Activated CD4-positive, alpha-beta T cell treated with anti-CD3 and anti-CD28 coated beads, Interleukin-2, amount 50 U/mL, for 16 hours (primary cell): ENCODE measurements around the gene DAD1.

Experiments used
- DNase-seq: peaks from one replicate; pipeline ENCODE4 v3.0.0-alpha.2; 2020

DAD1 gene

DNA sequence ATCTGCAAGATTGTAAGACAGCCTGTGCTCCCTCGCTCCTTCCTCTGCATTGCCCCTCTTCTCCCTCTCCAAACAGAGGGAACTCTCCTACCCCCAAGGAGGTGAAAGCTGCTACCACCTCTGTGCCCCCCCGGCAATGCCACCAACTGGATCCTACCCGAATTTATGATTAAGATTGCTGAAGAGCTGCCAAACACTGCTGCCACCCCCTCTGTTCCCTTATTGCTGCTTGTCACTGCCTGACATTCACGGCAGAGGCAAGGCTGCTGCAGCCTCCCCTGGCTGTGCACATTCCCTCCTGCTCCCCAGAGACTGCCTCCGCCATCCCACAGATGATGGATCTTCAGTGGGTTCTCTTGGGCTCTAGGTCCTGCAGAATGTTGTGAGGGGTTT lies 37.4 kb downstream of the DAD1 start:
- no peak for DNase-seq

- peak; percentile 96 for DNase-seq
Observed at GRCh38 chr14:22549981-22550673, 38.9 kb downstream of the DAD1 start.

DNA sequence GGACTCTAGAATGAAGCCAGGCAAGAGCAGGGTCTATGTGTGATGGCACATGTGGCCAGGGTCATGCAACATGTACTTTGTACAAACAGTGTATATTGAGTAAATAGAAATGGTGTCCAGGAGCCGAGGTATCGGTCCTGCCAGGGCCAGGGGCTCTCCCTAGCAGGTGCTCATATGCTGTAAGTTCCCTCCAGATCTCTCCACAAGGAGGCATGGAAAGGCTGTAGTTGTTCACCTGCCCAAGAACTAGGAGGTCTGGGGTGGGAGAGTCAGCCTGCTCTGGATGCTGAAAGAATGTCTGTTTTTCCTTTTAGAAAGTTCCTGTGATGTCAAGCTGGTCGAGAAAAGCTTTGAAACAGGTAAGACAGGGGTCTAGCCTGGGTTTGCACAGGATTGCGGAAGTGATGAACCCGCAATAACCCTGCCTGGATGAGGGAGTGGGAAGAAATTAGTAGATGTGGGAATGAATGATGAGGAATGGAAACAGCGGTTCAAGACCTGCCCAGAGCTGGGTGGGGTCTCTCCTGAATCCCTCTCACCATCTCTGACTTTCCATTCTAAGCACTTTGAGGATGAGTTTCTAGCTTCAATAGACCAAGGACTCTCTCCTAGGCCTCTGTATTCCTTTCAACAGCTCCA lies 39.6 kb downstream of the DAD1 start:
- DNase-seq, result peak; percentile 33

- DNase-seq, result no peak
Observed at GRCh38 chr14:22547948-22548750, 40.9 kb downstream of the DAD1 start.

DNA sequence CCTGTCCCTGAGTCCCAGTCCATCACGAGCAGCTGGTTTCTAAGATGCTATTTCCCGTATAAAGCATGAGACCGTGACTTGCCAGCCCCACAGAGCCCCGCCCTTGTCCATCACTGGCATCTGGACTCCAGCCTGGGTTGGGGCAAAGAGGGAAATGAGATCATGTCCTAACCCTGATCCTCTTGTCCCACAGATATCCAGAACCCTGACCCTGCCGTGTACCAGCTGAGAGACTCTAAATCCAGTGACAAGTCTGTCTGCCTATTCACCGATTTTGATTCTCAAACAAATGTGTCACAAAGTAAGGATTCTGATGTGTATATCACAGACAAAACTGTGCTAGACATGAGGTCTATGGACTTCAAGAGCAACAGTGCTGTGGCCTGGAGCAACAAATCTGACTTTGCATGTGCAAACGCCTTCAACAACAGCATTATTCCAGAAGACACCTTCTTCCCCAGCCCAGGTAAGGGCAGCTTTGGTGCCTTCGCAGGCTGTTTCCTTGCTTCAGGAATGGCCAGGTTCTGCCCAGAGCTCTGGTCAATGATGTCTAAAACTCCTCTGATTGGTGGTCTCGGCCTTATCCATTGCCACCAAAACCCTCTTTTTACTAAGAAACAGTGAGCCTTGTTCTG lies 41.6 kb downstream of the DAD1 start:
- DNase-seq, result peak; percentile 33

- no peak for DNase-seq
Observed at GRCh38 chr14:22546722-22547071, 42.3 kb downstream of the DAD1 start.

DNA sequence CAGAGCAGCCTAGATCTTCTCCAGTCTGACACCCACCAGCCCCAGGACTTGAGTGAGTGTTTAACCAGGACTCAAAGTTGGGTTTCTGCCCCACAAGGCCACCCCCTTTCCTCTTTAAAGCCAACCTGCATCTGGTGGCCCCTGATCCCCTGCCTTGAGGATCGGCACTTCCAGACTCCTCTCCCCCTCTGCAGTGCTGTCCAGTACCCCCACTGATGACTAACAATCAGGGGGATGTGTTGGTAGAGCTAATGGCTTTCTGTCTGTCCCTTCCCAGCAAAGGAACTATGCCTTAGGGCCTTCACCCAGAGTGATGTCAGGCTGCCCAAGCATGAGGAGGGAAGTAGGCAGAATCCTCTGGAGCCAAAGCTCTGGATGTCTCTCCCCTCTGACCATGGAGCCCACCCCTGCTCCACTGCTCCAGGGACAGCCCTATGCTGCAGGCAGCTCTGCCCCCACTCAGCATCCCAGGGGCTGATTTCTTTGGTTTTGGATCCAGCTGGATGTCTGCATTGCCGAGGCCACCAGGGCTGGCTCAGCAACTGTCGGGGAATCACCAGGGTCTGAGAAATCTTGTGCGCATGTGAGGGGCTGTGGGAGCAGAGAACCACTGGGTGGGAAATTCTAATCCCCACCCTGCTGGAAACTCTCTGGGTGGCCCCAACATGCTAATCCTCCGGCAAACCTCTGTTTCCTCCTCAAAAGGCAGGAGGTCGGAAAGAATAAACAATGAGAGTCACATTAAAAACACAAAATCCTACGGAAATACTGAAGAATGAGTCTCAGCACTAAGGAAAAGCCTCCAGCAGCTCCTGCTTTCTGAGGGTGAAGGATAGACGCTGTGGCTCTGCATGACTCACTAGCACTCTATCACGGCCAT lies 42.9 kb downstream of the DAD1 start:
- DNase-seq, result peak; percentile 43

- DNase-seq, result no peak
Observed at GRCh38 chr14:22544881-22545420, 44.1 kb downstream of the DAD1 start.

DNA sequence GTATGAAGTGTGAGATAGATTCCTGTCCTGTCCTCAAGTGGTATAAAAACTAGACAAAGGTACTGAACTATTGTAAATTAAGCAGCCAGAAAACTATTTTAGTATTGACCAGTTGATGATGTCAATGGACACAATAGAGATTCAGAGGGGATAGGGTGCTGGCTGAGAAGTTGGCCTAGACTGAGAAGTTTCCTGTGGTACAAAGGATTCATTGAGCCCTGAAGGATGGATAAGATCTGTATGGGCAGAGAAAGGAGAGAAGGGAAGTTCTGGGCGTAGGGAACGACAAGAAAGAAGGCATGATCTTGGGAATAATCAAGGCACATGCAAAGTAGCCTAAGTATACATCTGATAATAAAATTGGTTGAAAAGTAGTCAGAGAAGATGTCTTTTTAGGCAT lies 44.6 kb downstream of the DAD1 start:
- no peak for DNase-seq

DNA sequence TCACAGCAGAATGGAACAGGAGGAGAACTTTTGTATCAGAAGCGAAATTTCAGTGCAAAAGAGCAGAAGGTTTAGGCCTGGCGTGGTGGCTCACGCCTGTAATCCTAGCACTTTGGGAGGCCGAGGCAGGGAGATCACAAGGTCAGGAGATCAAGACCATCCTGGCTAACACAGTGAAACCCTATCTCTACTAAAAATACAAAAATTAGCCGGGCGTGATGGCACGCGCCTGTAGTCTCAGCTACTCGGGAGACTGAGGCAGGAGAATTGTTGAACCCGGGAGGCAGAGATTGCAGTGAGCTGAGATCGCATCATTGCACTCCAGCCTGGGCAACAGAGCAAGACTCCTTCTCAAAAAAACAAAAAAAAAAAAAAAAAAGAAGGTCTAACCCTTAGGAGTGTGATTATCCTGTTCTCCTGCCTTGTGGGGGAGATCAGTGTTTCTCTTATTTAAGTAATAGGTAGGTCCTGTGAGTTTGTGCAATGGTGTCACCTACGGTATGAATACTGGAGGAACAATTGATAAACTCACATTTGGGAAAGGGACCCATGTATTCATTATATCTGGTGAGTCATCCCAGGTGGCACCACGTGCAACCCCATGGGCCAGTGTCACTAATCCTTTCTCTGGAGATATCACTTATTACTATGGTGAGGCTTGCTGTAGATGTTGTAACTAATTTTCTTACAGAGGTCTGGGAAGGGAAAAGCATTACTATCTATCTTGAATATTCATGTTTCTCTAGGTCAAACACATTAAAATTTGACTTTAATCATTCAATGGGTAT lies 45.3 kb downstream of the DAD1 start:
- peak; percentile 60 for DNase-seq

- no peak for DNase-seq
Observed at GRCh38 chr14:22542360-22542759, 46.7 kb downstream of the DAD1 start.

DNA sequence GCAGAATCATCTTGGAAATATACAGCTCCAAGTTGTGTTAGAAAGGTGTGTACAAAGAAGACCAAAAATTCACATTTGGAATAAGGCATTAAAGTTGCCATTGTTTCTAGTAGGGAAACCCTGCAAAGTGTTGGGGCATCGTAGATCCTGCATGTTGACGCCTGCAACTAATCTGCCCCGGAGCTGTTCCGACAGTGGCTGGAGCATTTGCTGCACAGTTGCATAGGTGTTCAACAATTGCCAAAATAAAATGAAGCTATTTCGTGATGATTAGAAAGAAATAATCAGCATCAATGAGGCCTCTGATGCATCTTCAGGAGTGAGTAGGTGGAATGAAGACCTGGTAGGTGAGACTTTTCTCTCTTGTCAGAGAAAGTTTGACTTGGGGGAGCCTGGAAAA lies 47.3 kb downstream of the DAD1 start:
- DNase-seq, result no peak

DNA sequence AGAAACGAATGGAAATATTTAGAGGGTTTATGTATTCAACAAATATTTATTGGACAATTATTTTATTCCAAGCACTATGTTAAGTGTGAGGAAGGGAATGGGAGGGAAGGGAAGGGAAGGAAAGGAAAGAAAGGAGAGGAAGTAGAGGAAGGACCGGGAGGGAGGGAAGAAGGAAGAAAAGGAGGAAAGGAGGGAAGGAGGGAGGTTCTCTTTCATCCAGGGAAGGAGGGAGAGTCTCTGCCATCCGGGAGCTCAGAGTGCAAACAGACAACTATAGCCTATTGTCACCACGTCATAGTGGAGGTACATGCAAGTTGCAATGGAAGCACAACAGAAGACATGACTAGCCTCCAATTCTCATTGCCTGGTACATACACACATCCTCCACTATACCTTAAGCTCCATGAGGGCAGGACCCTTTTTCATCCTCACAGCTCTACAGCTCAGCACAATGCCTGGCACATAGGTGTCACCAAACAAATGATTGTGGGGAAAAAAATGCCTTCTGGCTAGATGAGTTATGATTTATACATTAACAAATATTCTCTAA lies 48.1 kb downstream of the DAD1 start:
- peak; percentile 41 for DNase-seq

DNA sequence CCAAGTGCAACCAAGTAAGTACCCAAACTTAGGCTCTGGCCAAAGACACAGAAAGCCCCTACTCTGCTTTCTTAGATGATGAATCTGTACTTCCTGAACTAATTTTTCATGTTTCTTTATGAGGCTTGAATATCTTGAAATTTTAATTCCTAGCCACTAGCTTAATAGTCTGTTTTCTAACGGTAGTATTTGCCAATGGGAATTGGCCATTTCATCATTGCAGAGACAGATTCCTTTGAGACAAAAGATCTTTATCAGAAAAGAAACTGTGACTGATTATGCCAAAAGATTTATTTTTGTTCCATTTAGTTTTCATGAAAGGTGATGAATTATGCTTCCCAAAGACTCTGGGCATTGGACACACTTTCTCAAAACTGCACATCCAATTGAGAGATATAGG lies 48.7 kb downstream of the DAD1 start:
- no peak for DNase-seq

GRCh38 chr14:22539831-22540230 lies 49.2 kb downstream of the DAD1 start:
- peak; percentile 70 for DNase-seq

GRCh38 chr14:22538671-22539228 lies 50.3 kb downstream of the DAD1 start:
- DNase-seq, result peak; percentile 50

DNA sequence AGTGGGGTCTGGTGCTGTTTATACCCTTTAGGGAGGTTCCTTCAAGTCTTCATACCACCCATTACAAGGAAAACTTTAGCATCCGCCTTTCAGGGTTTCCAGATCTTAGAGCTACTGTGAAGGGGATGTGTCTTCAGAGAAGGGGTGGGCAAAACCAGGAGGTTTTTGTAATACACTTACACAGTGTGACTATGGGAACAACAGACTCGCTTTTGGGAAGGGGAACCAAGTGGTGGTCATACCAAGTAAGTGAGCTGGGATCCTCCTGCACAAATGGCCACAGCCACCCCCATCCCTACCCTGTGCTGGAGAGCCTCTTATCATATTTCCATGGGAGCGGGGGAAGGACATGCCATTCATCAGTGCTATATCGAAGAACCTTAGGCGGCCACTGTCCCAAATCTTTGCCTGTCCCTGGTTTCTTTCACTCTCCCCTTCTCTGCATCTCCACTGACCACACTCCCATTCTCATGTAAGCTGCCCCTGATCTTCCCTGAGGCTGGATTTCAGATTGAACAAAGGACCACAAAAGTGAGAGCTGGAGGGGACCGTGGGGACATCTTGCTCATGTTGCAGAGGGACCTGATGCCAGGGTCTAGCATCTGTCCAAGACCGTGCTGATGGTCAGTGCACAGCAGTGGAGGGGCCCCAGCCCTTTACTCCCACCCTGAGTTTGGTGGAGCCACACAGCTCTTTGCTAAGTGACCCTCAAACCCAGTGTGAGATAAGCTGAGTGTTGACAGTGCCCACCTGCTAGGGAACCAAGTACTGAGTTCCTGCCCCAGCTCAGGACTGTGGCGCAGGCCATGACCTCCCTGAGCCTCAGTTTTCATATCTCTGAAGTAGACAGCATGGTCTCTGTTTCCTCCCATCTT lies 51.4 kb downstream of the DAD1 start:
- peak; percentile 35 for DNase-seq

GRCh38 chr14:22536853-22537338 lies 52.1 kb downstream of the DAD1 start:
- DNase-seq, result peak; percentile 96

DNA sequence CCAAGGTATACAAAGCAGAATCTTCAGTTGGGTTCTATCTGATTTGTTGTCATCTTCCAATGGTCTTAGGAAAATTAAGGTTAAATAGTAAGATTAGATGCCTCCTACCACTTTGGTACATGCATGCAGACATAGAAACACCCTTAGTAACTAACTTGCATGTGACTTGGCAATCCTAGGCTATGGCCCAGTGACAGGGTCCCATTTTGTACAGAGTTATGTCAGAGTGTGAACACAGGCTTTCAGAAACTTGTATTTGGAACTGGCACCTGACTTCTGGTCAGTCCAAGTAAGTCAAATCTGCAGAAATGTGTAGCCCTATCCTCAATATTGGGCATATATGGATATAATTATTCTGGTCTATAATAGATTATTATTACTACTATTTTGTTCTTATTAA lies 53.1 kb downstream of the DAD1 start:
- peak; percentile 50 for DNase-seq

- DNase-seq, result no peak
Observed at GRCh38 chr14:22535126-22535525, 53.9 kb downstream of the DAD1 start.
